H1 (cell line): ENCODE data around the gene OCEL1. TPM values are rescaled to one million over a fixed set of nuclear protein-coding genes. Genes with fewer than 3 reads are reported as not detected.

Experiments
- ATF3 ChIP-seq: IDR thresholded peaks from 2 replicates; pipeline ENCODE4 v1.6.1; 2011; ENCODE audit warnings: low read depth, mild to moderate bottlenecking, low read length; ENCODE audit not compliant: insufficient read depth
- RNF2 ChIP-seq: fragments of 200-900, 300-1000 bp; sonication (generic); IDR thresholded peaks from 2 replicates; pipeline ENCODE4 v1.7.1; 2016; ENCODE audit warnings: borderline replicate concordance, low read depth, mild to moderate bottlenecking, antibody characterized with exemption, low read length; ENCODE audit not compliant: poor library complexity, severe bottlenecking; ENCODE audit errors: missing control alignments
- SAP30 ChIP-seq: fragments of 300-600 bp; sonication (generic); IDR thresholded peaks from 2 replicates; pipeline ENCODE4 v1.7.1; 2012; ENCODE audit warnings: low read length, moderate library complexity, mild to moderate bottlenecking, inconsistent platforms; ENCODE audit not compliant: insufficient read depth, insufficient replicate concordance
- polyA plus RNA-seq, 7 experiments: library from polyadenylated mRNA; depleted of rRNA in 3 of 7; stranded (reverse) in 5 of 7; unstranded in 2 of 7; fragments of >200 nt in 5 of 7; fragments of 200-250 nt in 2 of 7; gene quantifications; 1 replicate in 5 of 7; 2 replicates in 1 of 7; 4 replicates in 1 of 7; pipeline versions ENCODE4 v1.2.1 to v1.2.3, GENCODE V29; 2011 to 2013; ENCODE audit warnings: missing spikeins in 2 of 7, mixed read lengths in 2 of 7
- total RNA-seq: library from RNA; stranded (reverse); fragmentation: NEBNext Ultra II Directional; extraction: Animal tissue kit (Norgen Biotek cat#: 25700); gene quantifications from 2 replicates; pipeline ENCODE4 v1.2.1, GENCODE V29; 2021

OCEL1 gene
- total and polyA plus RNA-seq, 2 of the 8 experiments (the other 6 are each of a cell fraction or from before 2014, with no cell fraction given): 13.3 to 32.6 TPM

GRCh38 chr19:17259118-17259780 lies 33.2 kb downstream of the OCEL1 start (continued):
- TF ChIP-seq RNF2: no peak
- TF ChIP-seq ATF3: no peak
- no peak for TF ChIP-seq SAP30
